ENCODE measurements around the gene ELAVL2.

Gene ELAVL2

DNA sequence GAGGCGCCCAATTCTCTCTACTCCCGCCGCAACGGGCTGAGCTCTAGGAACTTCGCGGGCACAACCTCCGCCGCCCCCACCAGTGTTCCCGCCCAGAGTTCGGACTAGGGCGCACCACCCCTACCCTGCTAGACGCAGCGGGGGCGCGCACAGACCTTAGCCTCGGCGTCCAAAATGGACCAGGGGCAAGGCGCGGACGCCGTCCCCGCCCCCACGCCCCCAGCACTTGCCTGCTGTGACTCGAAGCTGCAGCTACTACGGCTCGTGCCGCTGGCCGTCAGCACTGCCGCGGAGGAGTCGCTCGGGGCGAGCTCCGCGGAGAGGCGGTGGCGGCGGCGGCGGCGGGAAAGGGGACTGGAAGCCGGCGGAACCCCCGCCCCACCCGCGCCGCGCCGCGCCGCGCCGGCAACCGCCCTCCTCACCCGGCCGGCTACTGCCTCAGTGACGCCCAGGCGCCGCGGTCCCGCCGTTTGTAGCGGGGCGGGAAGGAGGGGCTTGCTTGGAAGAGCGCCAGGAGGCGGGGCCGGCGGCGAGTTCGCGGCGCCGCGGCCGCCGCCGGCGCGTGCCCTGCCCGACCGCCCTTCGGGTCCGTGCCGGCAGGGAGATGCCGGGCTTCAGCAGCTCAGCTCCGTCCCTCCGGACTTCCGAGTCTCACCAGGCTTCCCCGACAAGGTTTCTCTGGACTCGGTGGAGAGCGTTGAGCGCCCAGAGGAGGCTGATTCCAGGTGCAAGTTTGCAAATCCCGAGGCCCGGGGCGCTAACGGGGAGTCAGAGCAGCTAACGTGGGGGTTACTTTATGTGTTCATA is 4.5 kb downstream of the ELAVL2 start:
- DNase-seq (ENCODE audit: low read depth): no peak

DNA sequence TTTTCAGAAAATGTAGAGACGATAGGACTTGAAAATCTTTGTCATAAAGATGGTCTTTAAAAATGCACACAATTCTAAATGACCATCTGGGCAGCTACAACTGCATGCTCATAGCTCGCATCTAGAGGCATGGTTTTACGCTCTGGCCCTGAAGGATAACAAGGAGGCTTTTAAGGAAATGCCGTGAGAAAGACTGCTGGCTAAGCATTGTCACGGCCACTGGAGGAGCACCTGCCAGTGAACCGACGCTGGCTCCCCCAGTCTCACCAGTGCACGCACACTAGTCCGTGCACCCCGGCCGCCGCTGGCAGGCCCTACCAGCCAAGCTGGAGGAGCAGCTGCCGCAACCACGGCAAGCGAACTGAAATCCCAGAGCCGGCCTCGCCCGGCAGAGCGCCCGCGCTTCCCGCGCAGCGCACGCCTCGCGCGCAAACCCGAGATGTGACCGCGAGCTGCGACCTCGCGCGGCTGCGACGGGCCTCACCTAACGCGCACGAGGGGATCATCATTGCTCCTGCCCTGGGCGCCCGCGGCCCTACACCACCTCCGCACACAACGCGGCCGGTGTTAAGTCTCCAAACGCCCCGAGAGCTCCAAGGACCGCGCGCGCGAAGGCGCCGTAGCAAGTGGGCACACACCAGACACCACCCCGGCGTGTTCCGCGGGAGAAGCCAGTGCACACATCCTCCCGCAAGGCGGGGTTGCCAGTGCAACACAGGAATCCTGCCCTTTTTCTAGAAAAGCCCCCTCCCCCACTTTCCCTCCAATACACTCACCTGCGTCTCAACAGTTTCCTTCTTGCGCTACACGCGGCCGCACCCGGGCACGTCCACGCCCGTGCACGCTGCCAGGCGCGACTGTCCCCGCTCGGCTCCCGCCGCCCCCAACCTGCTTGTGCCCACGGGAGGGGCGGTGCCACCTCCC is 5.3 kb downstream of the ELAVL2 start:
- DNase-seq (ENCODE audit: low read depth): no peak

DNA sequence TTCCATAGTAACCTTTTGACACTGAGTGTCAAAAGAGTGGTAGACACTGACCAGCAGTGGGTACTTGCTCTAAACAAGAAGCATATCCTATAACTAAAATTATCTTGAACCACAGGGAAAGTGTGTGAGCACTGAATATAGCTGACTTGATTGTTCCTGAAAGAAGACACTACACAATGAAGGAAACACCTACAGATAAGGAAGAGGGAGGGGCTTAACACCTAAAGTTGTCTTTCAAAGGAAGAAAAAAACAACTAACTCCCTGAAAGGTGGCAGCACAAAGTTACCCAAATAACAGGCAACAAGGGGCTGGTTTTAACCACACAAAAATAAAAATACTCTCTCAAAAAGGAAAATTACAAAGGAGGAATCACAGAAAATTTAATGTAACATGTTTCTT is 6.6 kb downstream of the ELAVL2 start:
- DNase-seq (ENCODE audit: low read depth): no peak

DNA sequence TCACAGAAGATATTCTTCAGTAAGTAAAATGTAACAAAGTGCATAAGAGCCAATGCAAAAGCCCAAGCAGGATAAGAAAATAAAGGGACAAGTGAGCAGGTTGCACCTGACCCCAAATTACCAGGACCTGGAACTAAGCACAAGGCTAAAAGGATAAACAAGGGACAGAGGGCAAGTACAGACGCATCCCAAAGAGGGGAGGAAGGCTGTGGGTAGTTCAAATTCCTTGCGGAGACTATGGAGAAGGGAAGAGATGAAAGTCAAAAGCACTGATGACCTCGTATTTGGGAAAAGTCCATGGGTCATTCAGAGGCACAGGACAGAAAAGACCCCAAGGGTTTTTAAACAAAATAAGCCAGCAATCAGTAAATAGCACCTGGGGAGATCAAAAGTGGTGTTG is 11.8 kb downstream of the ELAVL2 start:
- no peak for DNase-seq (ENCODE audit: low read depth)

DNA sequence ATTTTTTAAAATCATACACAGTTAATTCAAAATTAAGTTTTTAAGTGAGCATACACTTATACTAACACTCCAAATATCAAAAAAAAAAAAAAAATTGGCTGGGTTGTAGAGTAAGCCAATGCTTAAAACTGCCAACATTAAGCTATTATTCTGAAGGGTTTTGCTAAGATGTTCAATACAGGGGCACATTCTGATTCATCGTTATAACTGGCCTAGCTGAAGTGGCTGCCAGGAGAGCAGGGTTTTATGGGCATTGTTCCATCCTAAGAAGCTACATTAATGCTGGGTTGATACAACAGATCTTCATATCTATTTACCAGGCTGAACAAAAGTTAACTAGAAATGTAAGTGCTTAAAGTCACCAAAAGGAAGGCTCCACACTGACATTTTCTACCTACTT is 13.4 kb downstream of the ELAVL2 start:
- no peak for DNase-seq (ENCODE audit: low read depth)

DNA sequence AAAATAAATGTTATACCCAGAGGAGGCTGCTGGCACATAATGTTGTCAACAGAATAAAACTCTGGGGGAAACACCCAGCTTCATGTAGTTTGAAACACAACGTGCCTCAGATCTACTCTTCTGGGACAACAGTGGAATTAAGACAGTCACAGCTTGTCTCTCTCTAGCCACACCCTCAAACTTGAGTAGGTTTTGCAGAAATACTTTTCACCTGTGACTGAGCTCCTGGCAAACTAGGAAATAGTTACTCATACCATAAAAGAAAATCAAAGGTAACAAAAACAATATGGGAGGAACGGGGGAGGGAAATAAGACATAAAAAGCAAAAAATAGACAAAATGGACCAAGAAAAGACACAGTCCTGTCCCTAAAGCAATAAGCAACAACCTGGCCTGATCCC is 14.4 kb downstream of the ELAVL2 start:
- DNase-seq (ENCODE audit: low read depth): no peak

DNA sequence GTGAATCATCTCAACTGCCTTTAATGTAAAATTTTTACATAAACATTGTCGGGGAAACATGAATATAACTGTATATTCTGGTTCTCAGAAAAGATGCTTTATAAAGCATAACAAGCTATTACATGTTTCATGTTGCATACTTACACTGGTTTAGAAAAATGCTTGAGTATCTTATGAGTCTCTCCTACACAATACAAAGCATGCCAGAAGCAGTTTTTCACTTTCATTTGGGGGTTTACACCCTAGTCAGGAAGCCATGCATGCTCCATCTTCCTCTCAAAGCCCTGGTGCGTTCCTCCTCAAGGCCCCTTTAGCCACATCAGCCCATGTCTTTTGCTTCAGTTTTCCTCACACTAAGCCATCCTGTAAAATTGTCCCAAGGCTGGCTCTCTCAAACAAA is 22.8 kb downstream of the ELAVL2 start:
- DNase-seq (ENCODE audit: low read depth): no peak

DNA sequence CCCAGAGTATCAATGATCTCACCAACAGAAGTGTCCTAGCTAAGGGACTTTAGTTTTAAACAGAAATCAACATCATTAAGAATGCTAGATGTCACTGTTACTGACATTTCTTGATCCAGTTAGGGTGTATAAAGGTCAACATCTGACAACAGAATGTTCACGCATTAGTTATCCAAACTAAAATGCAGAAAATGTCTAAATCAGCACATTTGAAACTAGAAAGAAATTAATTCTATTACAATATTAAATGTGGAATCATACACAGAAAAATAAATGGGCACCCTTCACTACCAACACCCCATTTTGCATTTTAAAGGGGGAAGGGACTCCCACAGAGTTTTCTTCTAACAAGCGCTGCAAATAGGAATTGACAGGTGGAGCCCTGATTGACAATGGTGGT is 24.5 kb downstream of the ELAVL2 start:
- no peak for DNase-seq (ENCODE audit: low read depth)

DNA sequence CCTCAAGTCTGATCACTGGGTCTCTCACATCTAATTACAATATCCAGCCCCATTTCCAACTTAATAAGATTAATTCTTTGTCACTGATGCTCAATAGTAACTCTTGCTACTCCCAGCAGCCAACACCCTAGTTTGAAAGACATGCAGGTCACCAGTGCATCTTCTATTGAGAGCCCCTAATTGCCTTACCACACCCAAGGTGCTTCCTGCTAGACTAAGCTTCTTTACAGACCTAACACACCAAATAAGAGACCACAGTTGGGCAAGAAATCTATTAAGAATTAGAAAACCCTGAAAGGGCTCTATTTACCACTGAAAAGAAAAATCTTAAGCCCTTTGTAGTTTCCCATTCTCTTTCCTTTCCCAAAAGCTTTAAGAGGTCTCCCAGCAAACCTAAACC is 26.5 kb downstream of the ELAVL2 start:
- DNase-seq (ENCODE audit: low read depth): no peak

DNA sequence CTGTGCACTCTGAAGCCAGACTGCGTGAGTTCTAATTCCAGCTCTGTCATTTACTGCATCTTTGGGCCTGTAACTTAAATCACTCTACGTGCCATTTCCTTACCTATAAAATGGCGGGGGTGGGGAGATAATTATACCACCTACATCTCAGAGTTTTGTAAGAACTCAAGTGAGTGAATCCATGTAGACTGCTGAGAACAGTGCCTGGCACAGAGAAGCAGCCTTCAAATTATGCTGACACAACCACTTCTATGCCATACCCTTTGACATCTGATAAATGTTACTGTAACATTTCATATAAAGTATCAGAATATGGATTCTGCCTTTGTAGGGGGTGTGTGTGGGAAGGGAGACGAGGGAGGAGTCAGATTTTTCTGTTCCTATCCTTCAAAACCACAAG is 27.7 kb downstream of the ELAVL2 start:
- no peak for DNase-seq (ENCODE audit: low read depth)

DNA sequence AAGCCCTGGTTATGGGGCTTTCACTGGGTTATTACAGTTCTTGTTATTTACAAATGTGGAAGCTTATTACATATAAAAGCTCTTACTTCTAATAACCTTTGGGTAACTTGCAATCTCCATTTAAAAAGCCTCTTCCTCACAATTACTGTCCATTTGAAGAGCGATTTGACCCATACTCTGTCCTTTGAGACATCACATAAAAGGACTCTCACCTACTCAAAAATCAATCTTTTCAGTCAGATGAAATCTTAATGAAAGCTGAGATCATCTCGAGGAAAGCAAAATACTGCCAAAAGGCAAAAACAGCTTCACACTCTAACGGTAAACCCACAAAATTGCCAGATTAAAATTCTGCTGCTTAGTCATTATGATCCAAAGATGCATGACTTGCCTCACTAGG is 29.8 kb downstream of the ELAVL2 start:
- no peak for DNase-seq (ENCODE audit: low read depth)

DNA sequence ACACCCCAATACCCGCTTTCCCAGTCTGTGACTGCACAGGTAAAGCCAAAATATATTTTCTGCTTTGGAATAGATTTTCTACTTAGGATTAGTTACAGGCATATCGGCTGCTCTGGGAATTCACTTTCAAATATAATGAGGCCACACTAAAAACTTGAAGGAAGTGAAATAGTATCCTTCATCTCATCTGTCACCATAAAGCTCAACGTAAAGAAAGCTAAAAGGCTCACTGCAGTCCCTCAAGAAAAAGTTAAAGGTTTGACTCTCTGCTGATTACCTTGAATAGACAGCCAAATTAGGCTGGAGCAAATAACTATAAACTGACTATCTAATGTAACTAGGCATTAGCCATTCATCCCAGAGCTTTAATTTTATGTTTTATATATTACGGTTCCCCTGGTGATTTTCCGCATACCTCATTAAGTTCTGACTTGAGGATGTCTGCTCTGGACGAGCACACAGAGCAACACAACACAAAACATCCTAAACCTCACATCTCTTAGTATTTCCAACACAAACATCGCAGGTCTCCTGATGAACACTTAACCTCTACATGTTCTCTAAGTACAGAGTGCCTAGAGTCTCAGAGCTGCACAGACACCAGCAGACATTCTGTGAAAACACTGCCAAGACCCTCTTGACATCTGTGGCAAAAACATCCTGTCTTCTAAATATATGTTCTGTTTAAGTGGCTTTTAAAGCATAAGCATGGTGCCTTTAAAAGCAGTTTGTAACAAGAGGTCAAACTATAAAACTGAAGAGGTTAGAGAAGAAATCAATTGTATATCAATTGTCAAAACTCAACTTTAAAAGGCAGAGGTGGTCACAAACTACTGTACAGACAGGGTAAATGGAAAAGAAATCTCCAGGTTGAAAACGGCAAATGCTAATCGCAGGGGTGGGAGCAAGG is 35.4 kb downstream of the ELAVL2 start:
- no peak for DNase-seq (ENCODE audit: low read depth)

DNA sequence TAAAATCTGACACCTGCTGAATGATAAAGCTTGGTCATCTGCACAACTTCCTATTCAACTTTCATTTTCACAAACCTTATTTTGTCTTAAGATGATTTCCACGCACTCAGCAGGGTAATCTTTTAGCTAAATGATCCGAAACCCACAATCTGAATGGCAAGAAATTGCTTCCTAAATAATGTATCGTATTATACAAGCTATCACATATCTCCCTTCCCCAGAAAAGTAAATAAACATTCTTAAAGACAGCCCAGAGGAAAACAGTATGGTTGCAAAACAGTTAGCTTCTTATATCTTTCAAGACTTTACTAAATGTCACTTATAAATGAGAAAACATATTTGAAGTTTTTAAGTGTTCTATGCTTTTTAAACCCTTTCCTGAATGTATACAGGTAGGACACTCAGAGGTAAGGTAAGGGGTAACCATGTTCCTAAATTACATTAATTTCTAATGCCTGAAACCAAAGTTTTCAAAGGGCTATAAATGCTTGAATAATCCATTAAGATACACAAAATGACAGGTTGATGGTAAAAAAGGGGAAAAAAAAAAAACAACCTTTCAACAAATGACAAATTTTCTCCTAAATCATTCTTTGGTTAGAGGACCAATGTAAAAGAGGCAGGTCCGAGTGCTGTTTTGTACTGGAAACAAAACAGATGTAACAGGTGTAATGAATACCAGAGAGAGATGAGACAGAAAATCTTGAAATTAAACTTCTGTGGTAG is 36.3 kb downstream of the ELAVL2 start:
- no peak for DNase-seq (ENCODE audit: low read depth)

DNA sequence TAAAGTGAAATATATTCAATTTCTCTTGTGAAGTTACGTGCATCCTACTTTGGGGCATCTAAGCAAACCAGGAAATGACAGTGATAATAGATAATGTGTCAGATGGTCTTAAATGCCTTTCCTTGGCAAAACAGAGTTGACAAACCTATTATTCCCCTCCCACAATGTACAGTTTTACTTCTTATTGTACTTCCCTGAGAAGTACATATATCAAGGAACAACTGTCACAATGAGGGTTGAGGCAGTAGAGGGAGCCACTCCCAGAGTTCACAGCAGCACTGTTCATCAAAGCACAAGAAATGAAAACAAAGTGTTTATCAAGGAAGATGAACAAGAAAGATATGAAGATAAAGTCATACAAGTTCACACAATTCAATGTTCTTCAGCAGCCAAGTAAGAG is 41.1 kb downstream of the ELAVL2 start:
- DNase-seq (ENCODE audit: low read depth): no peak

DNA sequence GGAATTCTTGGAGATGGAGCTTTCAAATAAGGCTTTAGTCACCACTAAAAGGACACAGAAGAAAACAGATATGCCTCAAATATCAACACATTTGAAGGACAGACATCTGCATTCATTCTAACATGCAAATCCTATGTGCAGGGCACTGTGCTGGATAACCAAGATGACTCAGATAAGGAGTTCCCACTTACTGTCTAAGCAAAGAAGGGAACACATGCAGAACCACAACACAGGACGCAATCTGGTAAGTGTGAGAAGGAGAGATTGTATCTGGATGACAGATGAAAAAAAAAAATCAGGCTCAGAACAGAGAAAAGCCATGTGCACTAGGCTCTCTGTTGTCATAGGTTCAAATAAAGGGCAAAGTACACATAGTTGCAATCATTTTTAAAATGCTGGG is 42.5 kb downstream of the ELAVL2 start:
- no peak for DNase-seq (ENCODE audit: low read depth)

DNA sequence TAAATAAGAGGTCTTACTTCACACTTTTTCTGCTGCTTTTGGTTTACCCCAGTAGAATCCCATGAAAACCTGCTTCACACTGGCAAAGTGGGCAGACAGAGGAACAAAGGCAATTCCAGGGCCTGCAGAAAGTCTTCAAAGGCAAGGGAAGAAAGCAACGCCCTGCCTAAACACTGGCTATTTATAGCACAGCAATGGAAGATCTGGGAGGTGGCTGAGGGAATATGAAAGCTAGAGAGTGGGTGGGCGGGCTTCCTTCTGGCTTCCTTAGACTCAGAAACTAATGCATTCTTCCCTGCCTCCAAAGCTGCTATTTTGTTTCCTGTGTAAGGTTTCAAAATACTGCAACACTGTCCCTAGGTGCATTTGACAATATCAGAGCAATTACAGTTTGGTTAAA is 46.8 kb downstream of the ELAVL2 start:
- DNase-seq (ENCODE audit: low read depth): no peak

DNA sequence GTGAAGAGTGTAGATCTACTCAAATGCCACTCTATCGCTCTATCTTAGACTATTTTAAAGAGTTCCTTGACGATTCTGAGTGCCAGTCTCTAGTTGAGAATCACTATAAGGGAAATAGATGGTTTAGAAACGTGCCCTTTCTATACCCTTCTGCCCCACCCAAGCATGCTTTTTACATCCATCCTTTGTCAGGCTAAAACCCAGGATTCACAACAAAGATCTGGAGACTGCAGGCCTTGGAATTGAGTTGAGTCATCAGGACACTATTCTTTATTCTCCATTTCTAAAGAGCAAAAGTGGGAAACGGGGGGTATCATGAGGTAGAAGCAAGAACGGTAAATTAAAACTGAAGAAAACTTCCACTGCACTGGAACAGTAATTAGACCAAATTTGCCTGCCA is 48.7 kb downstream of the ELAVL2 start:
- DNase-seq (ENCODE audit: low read depth): no peak

DNA sequence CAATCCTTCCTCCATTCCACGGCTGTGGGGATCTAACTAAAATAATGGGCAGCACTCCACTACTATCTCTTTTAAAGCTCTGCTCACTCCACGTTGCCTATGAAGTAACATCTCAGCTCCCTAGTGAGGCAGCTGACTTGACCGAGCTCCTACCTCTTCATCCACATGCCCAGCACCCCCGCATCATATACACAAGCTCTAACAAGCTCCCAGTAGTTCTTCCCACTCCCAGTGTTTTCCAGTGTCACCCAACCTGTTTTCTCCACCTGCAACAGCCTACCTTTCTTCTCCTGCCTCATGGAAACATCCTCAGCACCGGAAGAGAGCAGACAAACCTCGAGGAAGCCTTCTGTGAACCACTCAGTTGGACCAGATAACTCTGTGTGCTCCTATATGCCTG is 50.5 kb downstream of the ELAVL2 start:
- no peak for DNase-seq (ENCODE audit: low read depth)

DNA sequence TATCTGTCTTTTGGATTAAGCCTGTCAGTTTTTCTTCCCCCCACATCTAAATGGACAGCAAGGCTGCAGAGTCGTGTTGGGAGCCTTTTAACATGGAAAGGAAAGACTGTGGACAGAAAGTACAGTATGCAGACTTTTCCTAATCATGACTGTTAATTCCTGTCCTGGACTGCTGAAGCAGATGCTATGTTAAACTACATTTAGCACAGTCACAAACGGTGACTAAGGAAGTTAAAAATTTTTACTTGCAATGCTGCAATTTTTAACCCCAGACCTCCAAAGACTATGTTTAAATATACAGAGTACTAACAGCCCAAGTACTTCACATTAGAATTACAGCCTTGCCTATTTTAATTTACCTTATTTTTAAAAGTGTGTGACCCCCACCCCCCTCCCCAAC is 51.8 kb downstream of the ELAVL2 start:
- DNase-seq (ENCODE audit: low read depth): no peak

DNA sequence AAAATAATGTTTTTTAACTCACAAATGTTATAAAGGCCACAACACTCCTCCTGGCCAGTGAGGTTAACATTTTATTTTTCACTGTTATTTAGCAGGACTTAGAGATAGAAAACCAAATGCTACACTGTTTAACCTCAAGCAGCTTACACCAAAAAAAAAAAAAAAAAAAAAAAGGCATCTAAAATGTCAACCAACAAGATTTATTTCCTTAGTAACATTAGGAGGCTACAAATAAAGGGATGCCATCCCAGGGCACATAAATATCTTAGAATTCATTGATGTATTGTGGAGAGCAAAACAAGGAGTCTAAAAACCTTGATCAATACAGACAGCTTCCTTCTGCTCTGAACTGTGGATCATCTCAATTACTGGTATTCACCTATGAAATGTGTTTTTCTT is 53.7 kb downstream of the ELAVL2 start:
- DNase-seq (ENCODE audit: low read depth): no peak

DNA sequence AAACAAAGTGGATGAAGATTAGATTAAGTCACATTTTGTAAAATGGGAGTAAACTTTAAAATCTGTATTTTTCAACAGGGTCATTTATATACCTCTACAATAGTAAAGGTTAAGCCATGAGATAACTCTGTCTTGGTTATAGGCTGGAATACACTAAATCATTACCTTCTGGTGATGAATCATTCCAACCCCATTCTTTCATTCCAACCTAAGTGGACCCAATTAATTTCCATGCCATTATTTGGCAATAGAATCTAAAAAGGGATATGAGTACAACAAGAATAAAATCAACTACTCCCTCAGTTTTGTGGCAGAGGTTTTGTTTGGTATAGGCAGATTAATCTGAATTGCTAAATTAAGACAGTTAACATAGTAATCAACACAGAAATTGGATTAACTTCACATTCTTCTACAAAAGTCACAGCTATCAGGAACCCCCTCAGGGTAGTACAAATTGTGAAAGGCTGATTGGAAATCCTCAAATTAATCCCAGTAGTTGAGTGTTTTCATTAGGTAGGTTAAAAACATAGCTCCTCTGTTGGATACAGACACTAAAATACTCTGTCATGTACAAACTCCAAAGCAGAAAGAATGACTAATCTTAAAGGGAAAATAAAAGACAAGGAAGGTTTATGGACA is 54.2 kb downstream of the ELAVL2 start:
- DNase-seq (ENCODE audit: low read depth): no peak
